ENCODE measurements around the gene SLC12A1.

SLC12A1 gene

DNA sequence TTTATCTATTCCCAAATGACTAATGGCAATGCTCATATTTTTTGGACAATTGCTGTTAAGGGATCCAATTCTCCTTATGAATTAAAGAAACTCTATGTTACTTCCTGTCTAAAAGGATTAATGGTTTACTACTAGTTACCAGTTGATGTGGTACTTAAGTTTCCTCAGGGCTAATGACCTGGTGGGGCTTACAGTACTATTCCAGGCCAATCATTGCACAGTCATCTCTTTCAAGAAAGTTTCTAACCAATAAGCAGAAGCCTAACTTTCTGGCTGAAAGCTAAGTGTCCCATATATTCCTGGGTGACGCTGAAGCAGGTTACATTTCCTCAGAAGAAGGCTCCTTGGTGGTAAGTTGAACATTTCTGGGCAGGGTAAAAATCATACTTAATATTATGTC lies at the start of gene SLC12A1:
SLC12A1 (plus strand) TSS at position 322 of the 400 bp plus-strand sequence. CDS start 1,418 bp downstream, outside the sequence.
- DNase-seq: no peak

DNA sequence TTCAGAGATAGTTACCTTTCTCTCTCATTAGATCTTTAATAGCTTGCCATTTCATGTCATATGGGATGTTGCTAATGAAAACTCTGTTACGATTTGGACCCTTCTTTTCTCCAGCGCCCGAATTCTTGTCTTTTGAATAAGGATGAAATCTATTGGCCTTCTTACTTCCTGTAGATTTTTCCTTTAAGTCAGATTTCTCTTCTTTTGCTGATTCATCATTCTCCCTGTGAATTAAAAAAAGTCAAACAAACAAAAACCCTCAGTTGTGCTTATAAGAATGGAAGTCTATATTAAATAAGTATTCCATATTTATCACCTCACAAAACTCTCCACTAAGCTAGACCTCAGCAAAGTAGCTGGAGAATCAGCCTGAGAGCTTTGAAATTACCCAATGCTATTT lies 37.5 kb upstream of the SLC12A1 start:
- no peak for DNase-seq

DNA sequence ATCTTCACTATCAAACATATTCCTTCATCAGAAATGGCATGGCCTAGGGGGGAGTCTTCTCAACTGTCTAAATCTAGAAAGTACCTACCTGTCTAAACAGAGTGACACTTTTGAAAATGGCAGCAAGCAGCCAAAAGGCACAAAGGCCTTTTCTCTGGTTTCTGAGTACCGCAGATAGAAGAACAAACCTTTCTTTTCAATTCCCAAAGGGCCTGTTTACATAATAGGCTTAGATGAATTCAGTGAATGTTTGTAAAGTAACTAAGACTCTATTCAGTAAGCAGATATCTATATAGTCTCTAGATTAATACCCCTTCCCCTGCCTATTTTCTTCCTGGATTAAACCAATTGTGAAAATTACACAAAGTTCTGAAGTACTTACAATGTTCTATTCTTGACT lies 35.1 kb upstream of the SLC12A1 start:
- DNase-seq: no peak

DNA sequence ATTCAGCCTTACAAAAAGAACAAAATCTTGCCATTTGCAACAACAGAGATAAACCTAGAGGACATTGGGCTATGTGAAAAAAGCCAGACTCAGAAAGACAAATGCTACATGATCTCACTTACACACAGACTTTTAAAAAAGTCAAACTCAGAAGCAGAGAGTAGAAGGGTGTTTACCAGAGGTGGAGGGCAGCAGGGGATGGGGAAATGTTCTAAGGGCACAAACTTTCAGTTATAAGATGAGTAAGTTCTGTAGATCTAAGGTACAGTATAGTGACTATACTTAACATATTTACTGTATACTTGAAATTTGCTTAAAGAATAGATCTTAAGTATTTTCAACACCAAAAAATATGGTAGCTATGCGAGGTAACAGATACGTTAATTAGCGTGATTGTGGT lies 31.0 kb upstream of the SLC12A1 start:
- DNase-seq: no peak

DNA sequence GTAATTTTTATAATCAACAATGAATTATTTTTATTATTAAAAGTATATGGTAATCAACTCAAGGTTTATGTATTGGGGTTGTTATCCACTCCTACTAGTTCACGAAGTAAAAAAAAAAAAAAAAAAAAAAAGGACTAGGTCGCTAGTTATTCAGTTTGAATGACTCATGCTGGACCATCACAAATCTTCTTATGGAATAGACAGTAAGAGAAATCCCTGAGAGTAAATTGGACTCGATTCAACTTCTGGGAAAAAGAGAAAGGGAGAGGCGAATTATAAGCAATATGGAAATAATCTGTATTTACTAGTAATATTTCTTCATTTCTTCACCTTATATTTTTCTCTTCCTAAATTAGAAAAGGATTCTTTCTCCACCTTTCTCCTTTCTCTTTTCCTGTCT lies 30.0 kb upstream of the SLC12A1 start:
- peak; percentile 75 for DNase-seq

DNA sequence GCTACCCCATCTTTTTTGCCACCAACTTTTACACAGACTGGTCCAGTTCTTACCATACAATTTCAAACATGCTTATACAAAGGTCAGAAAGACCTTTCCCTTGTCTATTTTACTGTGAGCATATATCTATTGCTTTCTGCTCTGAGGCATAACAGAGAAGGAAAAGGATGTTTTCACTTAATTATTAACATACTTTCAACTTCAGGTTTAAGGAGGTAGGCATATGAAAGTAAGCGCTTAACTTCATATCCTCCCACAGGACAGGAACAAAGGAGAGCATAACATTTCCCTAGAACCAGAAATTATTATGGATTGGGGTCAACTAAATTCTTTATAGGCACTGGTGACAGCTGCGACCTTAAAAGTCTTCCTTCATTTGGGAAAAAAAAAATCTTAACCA lies 29.1 kb upstream of the SLC12A1 start:
- DNase-seq: no peak

DNA sequence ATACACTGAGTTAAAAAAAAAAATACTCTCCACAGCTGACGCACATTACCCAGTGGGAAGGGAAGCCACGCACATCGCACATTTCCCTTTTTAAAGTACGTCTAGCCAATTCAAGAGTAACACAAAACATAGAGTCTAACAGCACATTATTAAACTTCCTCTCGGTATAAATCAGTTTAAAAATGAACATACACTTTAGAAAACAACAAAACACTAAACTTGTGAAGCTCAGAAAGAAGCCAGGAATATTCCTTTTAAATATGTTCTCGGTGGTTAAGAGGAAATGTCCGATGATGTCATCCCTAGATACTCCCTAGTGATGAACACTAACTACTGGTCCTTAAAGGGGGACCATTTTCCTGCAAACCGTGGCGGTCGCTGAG lies 28.7 kb upstream of the SLC12A1 start:
- peak; percentile 38 for DNase-seq

DNA sequence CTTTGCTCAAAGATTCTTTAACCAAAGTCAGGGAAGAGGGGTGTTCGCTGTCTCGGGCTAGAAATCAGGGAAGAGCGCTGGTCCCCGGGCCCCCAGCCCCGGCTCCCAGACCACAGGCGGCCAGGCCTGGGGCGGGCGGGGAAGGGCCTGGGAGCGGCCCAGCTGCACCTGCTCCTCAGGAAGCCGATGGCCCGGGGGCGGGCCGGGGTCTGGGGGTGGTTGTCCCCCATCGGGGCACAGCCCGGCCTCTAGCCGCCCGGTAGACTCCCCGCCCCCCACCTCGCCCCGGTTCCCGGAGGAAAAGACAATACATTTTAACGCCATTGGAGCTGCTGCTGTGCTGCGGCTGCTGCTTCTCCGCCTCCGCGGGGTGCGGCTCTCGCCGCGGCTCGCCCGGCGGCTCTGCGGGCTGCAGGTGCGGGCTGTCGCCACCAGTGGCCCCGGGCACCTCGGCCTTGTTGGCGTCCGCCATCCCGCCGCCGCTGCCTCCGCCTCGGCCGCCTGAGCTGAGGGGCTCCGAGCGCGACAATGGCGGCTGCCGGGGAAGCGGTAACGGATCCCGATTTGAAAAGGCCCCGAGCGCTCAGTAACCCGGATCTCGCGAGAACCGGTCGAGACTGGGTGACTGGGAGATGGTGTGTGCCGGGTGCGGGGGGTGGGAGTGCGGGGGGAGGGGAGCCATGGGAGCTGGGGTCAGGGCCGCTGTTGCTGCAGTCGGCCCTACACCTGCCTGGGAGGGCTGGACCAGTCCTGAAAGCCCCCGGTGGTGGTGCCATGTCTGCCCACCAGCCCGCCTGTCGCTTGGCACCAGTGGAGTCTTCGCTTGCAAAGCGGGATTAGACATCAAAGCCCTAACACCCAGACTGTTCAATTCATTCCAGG lies 28.1 kb upstream of the SLC12A1 start, which contains the start of gene MYEF2:
MYEF2 (minus strand) TSS at position 530 of the 882 bp plus-strand sequence; CDS start at position 472, 58 bp downstream.
- DNase-seq: peak; percentile 56

DNA sequence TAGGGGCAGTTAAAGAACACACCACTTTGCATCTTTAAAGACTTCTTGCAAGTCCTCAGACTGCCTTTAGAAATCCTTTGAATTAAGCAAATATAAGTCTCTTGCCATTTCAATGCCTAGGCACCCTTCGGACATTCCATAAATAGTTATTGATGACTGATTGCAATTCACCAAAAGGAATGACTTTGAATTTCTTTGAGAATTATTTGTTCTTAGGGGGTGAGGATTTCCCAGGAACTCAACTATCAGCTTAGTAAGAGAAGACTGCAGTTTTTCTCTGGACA lies 27.5 kb upstream of the SLC12A1 start:
- DNase-seq: no peak

DNA sequence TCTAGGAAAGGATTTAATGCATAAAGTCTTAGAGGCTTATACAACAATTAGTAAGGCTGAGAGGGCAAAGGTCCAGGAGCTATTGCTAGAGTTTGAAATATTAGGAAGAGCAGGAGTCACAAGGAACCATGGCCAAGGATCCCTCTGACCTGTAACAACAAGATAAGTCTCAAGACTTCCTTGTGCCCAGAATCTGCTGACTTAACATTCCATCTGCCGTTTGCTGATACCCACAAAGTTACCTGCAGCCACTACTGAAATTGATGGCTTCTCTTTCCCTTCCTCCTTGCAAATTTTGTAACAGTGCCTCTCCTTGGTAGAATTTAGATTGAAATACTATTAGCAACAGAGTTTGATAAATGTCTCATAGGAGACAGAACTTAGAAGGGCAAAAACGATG lies 23.4 kb upstream of the SLC12A1 start:
- DNase-seq: no peak

DNA sequence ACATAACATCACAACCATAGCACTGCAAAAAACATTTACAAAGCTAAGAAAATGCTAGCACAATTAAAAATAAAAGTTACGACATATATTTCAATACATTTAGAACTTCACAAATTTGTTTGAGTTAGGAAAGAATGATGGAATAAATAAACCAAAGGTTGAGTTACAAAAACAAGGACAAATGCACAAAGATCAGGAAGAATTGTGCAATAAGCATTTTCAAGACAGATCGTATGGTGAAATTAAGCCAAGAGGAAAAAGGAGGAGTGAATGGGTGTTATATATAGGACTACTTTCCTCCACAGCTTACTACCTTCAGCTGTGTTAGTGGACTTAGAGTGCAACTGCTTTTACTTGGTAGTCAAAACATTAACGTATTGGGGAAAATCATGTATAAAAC lies 20.6 kb upstream of the SLC12A1 start:
- no peak for DNase-seq

DNA sequence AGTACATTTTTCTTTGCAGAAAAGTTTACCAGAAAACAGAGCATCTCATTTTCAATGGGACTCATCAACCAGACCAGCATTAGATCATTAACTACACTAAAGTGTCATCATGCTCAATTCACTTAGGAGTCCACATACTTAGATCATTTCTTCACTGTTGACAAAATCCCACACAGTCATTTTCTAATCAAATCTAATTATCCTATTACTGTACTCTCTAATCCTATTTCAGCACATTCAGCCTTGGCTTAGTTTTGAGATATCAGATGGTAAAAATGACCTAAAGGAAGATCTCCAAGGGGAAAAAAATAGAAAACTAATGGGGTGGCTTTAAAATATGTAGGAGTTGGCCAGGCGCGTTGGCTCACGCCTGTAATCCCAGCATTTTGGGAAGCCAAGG lies 19.8 kb upstream of the SLC12A1 start:
- DNase-seq: no peak

DNA sequence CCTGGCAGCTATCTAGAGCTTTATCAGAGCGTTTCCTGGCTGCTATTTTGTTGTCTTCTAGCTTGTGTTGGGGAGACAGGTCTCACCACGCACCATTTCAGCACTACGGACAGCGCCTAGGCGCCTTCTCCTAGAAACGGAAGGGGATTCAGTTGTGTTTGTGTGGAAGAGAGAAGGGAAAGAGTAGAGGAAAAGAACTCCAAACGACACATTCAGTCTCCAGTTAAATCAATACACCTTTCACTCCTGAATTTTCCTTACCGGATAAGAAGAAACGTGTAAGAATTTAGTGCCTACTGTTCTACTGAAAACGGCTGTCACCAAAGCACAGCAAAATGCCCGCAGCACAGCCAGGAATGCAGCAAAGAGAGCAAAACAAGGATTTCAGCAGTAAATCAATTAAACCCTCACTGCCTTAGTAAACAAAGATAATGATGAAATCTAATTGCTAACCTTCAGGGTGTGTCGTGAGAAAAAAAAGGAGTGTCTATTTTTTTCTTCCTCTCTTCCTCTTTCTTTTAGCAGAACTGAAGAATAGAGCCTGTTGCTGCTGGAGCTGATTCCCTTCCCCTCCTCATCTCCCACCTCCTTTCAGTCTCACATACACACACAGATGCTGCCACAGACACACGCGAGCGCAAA lies 15.0 kb upstream of the SLC12A1 start:
- no peak for DNase-seq

DNA sequence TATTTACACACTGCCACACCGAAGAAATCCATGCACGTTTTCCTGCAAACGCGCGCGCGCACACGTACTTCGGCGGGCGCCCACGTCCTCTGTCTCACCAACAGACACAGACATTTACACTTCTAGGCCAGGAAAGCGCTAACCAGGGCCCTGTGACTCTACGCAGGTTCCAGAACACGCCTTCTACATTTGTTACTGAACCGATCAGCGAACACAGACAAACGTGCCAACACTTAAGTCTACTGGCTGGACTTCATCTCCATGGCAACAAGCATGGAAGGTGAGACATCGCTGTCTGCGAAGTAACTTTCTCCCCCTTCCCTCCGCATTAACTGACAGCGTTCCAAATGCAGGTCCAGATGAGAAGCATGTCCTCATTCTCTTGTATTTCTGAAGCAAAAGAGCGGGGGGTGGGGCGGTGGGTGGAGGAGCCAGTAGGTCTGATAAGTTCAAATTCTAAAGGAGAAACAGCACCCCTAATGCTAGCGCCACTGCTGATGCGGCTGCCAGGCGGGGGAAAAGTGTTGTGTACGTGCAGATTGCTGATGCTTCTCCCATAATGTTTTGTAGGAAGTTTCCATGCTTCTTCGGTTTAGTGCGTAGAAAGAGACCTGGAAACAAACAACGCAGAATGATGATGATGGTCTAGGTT lies 14.4 kb upstream of the SLC12A1 start, which contains the start of gene CTXN2:
CTXN2 (plus strand) TSS at position 92 of the 652 bp plus-strand sequence. CDS start 9,636 bp downstream, outside the sequence.
- DNase-seq: peak; percentile 7

DNA sequence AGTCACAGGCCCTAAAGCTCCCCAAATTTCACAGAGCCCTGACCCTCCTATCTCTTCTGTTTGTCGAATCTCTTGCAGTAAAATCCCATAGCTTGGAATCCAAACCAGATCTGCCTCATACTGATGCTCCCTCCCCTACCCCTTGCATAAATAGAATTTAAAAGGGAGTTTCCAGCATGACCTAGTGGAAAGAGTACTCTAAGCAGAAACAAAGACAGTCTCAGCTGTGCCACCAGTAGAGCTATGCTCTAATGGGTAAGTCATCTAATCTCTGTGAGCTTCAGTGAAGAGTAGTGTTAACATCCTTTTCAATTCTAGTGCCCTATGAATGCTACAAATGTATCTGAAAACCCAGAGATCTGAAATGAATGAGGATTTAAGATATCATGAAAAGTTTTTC lies 4.0 kb upstream of the SLC12A1 start:
- DNase-seq: no peak

DNA sequence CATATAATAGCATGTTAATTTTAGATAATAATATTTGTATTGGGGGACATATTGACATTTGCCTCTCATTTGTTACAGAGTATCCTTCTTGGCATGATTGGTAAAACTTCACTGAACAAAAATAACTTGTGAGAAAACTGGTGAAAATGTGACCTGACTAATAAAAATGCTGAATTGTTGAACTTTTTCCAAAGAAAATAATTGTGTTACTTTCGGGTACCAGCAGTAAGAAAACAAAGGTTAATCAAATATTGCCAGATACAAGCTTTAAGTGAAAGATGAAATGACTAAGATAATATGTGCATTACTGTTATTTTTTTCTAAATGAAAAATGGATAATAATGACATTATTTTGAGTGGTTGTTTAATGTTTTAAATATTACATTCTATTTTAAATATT lies 15.2 kb downstream of the SLC12A1 start:
- DNase-seq: no peak

DNA sequence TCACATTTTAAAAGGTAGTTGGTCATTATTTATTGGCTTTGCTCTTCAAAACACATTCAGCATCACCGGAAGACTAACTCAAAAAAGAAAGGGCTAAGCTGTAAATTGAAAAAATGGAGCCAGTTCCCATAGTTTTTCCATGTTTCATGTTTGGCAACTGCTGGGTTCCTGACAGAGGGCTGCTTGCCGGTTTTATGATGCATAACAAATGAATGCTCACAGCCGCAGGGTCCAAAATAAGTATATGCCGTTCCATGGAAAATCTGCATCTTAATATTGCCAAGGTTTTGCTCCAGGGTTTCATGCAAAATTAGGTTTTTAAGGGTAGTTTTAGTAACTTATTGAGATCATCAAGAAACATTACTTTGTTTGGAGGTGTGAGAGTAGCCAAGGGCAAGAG lies 15.8 kb downstream of the SLC12A1 start:
- peak; percentile 83 for DNase-seq

DNA sequence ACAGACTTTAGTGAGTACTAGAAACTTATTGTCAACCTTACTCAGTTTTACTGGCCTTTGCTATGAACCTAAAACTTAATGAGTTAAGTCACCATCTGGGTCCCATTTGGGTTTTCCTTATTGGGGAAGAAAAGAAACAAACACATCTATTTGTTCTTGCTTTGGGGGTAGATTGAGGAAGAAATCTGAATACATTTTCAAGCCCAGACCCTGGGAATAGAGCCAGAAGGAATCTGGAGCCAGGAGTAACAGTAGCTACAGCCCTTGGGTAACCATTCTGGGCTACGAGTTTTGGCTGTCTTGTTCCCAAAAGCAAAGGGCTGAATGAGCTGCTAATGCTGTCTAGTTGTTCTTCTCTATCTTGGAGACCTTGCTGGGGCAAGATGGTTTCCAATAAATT lies 16.5 kb downstream of the SLC12A1 start:
- DNase-seq: peak; percentile 78

DNA sequence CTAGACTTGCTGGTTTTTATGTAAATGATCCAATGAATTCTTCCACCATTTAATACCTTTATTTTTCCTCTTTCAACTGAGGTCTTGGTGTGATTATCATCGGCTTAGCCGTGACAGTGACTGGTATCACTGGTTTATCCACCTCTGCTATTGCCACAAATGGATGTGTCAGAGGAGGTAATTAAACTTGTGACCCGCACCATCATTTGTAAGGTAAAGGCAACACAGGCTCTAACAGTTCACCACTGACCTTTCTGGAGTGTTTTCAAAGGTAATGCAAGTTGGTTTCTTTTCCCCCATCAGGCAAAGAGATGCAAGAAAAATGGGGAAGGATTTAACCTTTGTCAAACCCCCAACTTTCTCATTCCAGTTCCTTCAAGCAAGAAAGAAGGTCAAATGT lies 19.7 kb downstream of the SLC12A1 start:
- DNase-seq: no peak

DNA sequence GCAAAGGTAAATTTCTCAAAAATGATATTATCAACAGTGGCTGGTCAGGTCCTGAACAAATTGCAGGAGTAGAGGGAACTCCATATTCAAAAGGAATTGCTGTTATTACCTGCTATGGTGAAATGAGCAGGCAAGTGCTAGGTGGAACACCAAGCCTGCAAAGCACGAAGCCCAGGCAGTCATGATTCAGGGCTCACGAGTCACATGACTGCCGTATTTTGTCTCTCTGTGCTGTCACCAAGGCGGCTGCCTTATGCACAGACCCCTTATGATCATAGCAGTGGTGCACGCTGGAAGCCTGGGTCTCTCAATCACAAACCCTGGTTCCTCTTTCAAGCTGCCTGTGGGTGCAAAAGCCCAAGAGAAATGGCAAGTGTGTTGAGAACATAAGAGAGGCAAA lies 24.4 kb downstream of the SLC12A1 start:
- DNase-seq: no peak

DNA sequence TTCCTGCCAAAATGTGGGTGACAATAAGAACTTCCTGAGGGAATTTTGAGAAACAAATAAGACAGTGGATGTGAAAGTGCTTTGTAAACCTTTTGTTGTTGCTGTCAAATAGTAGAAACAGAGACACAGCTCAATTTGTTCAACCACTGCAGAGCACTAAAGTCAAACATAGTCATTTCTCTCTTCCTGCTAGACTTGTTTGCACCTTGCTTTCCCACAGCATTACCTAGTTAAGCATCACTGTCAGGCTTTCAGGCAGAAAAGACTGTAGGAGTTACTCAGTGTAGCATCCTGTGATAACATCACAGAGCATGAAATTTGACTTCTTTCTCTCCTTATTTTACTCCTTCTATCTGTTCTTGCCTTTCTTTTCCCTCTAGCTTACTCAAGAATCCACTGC lies 27.1 kb downstream of the SLC12A1 start:
- no peak for DNase-seq

DNA sequence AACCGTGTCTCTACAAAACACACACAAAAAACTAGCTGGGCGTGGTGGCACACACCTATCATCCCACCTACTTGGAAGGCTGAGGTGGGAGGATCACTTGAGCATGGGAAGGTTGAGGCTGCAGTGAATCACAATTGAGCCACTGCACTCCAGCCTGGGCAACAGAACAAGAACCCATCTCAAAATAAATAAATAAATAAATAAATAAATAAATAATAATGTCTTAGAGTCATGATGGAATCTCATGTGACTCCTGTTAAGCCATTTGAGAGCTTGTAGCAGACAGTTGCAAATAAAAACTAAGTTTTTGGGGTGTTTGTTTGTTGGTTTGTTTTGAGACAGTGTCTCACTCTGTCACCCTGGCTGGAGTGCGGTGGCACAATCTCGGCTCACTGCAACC lies 33.2 kb downstream of the SLC12A1 start:
- DNase-seq: no peak

DNA sequence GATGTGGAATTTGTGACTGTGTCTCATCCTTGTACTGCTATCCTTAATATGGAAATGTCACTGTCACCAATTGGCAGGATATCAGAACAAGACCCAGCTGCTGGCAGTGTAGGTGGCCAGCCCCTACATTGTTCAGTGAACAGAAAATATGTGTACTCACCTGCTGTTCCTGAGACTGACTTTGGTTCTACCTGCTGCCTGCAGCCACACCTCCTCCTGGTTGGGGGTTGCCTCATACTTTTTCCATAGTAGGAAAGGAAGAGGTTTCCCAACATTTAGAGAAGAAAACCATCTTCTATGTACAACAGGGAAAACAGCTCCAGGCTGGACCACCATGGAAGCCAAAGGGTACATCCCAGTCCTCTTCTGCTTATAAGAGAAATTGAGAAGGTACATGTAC lies 35.9 kb downstream of the SLC12A1 start:
- no peak for DNase-seq

DNA sequence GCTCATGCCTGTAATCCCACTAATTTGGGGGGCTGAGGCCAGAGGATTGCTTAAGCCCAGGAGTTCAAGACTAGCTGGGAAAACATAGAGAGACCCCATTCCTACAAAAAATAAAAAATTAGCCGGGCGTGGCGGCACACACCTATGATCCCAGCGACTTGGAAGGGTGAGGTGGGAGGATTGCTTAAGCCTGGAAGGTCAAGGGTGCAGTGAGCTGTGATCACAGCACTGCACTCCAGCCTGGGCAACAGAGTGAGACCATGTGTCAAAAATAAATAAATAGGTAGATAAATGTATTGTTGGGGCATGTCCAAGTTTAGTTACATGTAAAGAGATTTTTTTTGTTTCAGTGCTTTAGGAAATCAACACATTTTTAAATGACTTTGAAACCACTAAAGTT lies 36.4 kb downstream of the SLC12A1 start:
- DNase-seq: no peak
